Body of pancreas (tissue), 4 donors: ENCODE results near the gene SLC9A9.

Experiments
- CTCF ChIP-seq, 7 experiments: fragments of 450-650 bp in 4 of 7; fragments of 200-600 bp in 3 of 7; sonication (generic) in 3 of 7; IDR thresholded peaks; one replicate each; pipeline ENCODE4 v1.5.1; 2016 to 2019; ENCODE audit warnings: antibody characterized with exemption in 7 of 7
- POLR2A ChIP-seq, 3 donors: fragments of 450-650 bp; IDR thresholded peaks; one replicate each; pipeline ENCODE4 v1.6.1; 2016; ENCODE audit warnings: antibody characterized with exemption in 3 of 3, mild to moderate bottlenecking in 2 of 3

DNA sequence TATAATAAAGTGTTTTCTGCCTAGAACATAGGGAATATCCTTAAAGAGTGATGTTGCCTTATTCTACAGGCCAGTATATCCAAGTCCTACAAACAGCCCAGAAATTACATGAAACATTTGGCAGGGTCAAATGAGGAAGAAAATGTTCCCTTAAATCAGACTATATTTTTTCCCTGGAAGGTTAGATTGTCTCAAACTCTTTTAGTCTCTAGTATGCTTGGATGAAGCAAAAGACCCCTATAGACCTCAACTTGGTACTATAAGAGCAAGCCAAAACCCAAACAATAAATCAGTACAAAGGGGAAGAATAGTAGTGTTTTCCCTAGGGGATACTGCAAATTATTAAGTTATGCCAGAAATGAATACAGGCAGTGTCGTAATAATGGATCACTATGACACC, 310.2 kb downstream of the SLC9A9 start:
- TF ChIP-seq CTCF (IDR thresholded peaks at IDR 0.05) (no peak), POLR2A (IDR thresholded peaks at IDR 0.05) (no peak)
